Fibroblast of lung (primary cell): ENCODE measurements around the gene CPM.

Experiments used
- CTCF ChIP-seq, 2 donors: IDR thresholded peaks in 1 of 2; conservative IDR thresholded peaks in 1 of 2; 1 replicate in 1 of 2; 2 replicates in 1 of 2; pipeline ENCODE4 v1.5.1; 2011 to 2012; ENCODE audit warnings: low read length in 2 of 2, control low read depth in 1 of 2, inconsistent platforms in 1 of 2, low read depth in 1 of 2, mild to moderate bottlenecking in 1 of 2
- EZH2 ChIP-seq: IDR thresholded peaks from 2 replicates; pipeline ENCODE4 v1.5.1; 2012; ENCODE audit warnings: low read length, control low read depth, mild to moderate bottlenecking; ENCODE audit errors: missing control alignments

- TF ChIP-seq CTCF (conservative IDR thresholded peaks at IDR 0.05 in 1 of 2, IDR thresholded peaks at IDR 0.05 in 1 of 2; ENCODE audit: low read depth in 1 of 2, low read length in 2 of 2) (no peak), EZH2 (no peak)
Measured at GRCh38 chr12:68970951-68971350, 38.0 kb upstream of the CPM start.
